GM13976 (cell line): ENCODE measurements around the gene SMCO2.

Experiments used
- DNase-seq: peaks from one replicate; pipeline ENCODE4 v3.0.0; 2012; ENCODE audit warnings: low spot score
- in situ Hi-C: fragments of 300-500 bp; cut with MboI; formaldehyde crosslinking; loops from one replicate; pipeline ENCODE4 v1.12.0; 2022; ENCODE audit warnings: low sequenced_read_pairs, mixed read lengths, inconsistent platforms; ENCODE audit not compliant: unreplicated experiment
- TF ChIP-seq, protein P1 (sequence below): IDR thresholded peaks from 2 replicates; pipeline ENCODE4 v1.5.1; 2012; ENCODE audit warnings: borderline replicate concordance, mild to moderate bottlenecking; ENCODE audit not compliant: insufficient read depth; ENCODE audit errors: extremely low read depth, missing control alignments, control extremely low read depth

The SMCO2 gene

DNA sequence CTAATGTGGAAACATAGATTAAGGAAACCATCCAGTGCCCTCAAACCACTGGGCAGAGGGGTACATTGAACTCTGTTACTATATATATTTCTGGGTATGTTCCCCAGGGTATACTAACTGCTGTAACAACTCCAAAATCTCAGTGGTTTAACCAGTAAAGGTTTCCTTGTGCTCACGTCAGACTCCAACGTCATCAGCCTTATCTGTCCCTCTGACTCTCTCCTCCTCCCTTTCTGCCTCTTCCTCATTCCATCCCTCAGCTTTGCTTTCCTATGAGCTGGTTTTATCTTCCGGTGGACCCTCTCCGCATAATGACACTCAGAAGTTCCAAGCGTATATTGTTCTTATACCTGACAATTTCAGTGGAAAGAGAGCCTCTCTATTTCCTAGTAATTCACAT is 21.2 kb upstream of the SMCO2 start:
- in situ Hi-C loops, result no loop called here
- DNase-seq, result no peak
- TF ChIP-seq, protein P1, sequence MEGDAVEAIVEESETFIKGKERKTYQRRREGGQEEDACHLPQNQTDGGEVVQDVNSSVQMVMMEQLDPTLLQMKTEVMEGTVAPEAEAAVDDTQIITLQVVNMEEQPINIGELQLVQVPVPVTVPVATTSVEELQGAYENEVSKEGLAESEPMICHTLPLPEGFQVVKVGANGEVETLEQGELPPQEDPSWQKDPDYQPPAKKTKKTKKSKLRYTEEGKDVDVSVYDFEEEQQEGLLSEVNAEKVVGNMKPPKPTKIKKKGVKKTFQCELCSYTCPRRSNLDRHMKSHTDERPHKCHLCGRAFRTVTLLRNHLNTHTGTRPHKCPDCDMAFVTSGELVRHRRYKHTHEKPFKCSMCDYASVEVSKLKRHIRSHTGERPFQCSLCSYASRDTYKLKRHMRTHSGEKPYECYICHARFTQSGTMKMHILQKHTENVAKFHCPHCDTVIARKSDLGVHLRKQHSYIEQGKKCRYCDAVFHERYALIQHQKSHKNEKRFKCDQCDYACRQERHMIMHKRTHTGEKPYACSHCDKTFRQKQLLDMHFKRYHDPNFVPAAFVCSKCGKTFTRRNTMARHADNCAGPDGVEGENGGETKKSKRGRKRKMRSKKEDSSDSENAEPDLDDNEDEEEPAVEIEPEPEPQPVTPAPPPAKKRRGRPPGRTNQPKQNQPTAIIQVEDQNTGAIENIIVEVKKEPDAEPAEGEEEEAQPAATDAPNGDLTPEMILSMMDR, result no peak

DNA sequence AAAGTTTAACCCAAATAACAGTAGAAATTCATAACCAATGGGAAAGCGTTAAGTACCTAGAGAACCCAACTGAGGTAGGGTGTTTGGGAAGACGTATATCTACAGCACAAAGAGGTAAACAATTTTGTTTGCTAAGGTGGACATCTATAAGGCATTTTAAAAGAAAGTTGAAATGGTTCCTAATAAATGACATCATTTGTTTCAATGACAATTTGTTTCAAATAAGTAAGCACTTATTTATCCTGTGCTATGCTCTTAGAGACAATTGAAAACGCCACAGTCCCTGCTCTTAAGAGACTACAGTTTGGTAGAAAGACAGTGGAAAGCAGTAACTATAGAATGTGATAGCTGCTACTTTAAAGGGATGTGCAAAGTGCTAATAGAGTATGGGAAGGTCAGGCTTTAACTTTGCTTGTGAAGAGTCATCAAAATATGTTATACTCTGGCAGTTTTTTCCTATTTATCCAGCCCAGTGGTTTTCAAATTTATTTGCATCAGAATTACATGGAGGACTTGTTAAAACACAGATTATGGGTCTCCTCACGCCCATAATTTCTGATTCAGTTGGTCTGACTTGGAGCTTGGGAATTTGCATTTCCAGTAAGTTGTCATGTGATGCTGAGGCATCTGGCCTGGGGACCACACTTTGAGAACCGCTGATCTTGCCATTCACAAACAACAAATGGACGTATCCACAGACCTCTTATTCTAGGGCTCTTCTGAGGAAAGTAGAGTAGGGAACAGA is 19.6 kb upstream of the SMCO2 start:
- in situ Hi-C loops, result no loop called here
- DNase-seq, result no peak
- TF ChIP-seq, protein P1, result no peak

DNA sequence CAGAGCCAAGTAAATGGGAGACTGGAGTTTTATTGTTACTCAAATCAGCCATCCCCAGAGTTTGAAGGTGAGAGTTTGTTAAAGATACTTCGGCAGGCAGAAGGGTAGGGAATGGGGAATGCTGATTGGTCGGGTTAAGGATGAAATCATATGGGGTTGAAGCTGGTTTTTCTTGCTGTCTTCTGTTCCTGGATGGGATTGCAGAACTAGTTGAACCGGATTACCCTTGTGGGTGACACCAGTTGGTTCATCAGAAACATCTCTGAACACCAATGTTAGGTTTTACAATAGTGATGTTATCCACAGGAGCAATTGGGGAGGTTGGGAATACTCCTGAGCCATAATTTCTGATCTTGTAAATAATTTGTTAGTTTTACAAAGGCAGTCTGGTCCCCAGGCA is 18.7 kb upstream of the SMCO2 start:
- in situ Hi-C loops, result no loop called here
- TF ChIP-seq, protein P1, result no peak
- no peak for DNase-seq

DNA sequence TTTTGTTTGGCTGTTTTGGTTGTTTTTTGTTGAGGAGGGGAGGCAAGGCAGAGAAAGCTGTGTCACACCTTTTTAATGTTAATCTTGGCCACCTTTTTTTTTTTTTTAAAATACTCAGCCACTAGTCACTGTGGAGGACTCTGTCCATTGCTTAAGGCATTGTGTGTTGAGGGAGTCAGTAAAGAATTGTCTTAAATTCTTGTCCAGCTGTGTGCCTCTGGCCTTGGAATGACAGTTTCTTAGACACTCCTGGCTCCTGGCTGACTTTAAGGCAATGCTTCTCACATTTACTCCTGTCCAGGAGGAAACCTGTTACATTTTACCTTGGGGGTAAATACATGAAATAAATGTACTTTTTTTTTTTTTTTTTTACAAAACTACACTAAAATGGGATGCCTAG is 18.1 kb upstream of the SMCO2 start:
- DNase-seq, result no peak
- in situ Hi-C loops, result no loop called here
- TF ChIP-seq, protein P1, result no peak

DNA sequence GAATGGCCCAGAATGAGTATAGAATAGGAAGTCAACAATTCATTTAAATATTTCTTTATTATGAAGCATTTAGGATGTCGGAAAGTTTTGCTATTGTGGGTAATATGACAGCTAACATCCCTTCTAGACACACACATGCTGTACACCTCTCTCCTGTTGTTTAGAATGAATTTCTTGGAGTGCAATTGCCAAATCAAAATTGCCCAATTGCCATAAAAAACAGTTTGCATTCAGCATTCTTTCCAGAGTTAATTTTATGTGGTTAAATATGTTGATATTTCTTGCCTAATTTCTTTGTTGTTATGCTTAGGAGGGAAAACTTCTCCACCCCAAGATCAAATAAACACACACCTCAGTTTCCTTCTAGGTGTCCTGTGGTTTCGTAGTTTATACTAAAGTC is 16.9 kb upstream of the SMCO2 start:
- TF ChIP-seq, protein P1, result no peak
- in situ Hi-C loops, result loop anchor here (10.0 kb wide), 1 partner anchor 225 kb away; no protein-coding TSS in a partner anchor
- DNase-seq, result no peak

DNA sequence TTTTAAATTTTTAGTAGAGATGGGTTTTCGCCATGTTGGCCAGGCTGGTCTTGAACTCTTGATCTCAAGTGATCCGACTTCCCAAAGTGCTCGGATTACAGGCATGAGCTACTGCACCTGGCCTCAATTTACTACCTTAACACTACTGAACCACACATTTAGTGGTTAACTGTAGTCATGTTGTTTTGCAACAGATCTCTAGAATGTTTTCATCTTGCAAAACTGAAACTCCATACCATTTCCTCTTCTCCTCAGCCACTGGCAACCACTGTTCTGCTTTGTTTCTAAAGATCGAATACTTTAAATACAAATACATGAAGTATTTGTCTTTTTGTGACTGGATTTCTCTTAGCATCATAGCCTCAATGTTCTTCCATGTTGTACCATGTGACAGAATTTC is 15.4 kb upstream of the SMCO2 start:
- TF ChIP-seq, protein P1, result no peak
- in situ Hi-C loops, result loop anchor here (10.0 kb wide), 1 partner anchor 224 kb away; no protein-coding TSS in a partner anchor
- no peak for DNase-seq
